Right cardiac atrium (tissue), 5 donors: ENCODE results near the gene GLI3. TPM values are rescaled to one million over a fixed set of nuclear protein-coding genes. Genes with fewer than 3 reads are reported as not detected.
A peak's percentile ranks its signal among the peaks of the same experiment; 100 is the strongest.

ENCODE experiments used
- ATAC-seq, 2 donors: fragments of 200-7000 bp; cut with Tn5 transposase; one replicate each; pipeline versions ENCODE4 v1.8.0 to v1.9.1; 2020; ENCODE audit warnings: moderate library complexity in 2 of 2, mild to moderate bottlenecking in 1 of 2
- DNase-seq, 3 donors: peaks; one replicate each; pipeline ENCODE4 v3.0.0-alpha.2; 2020
- H3K27ac ChIP-seq: one replicate; pipeline ENCODE4 v1.5.1; 2013; ENCODE audit warnings: mild to moderate bottlenecking, low read length, control low read depth, moderate library complexity
- H3K27me3 ChIP-seq: one replicate; pipeline ENCODE4 v1.6.1; 2013; ENCODE audit not compliant: control insufficient read depth, insufficient read depth
- H3K4me1 ChIP-seq: one replicate; pipeline ENCODE4 v1.6.1; 2013; ENCODE audit warnings: low read length; ENCODE audit not compliant: control insufficient read depth, insufficient read depth
- H3K4me3 ChIP-seq: one replicate; pipeline ENCODE4 v1.5.1; 2013; ENCODE audit warnings: low read length, control low read depth
- H3K9me3 ChIP-seq: one replicate; pipeline ENCODE4 v1.6.1; 2013; ENCODE audit warnings: low read length; ENCODE audit not compliant: control insufficient read depth
- WGBS: extraction: QIAGEN DNeasy Blood & Tissue Kit; methylation state at CpG from one replicate; pipeline ENCODE4 v1.1.7; 2013; 5-methylcytosine and 5-hydroxymethylcytosine counted together
- intact Hi-C, 4 donors: fragments of 100-400 bp; cut with DNase I; formaldehyde crosslinking; loops; one replicate each; pipeline versions ENCODE4 v1.11.0 to v1.14.0; 2022 to 2023
- polyA plus RNA-seq: library from polyadenylated mRNA; stranded (reverse); fragments of 200-250 nt; gene quantifications from one replicate; pipeline ENCODE4 v1.2.3, GENCODE V29; 2013
- total RNA-seq, 4 donors: library from RNA; stranded (reverse); fragmentation: NEBNext Ultra II Directional; extraction: Animal tissue kit (Norgen Biotek cat#: 25700); gene quantifications; one replicate each; pipeline ENCODE4 v1.2.1, GENCODE V29; 2021
- donor health status: healthy with polysubstance abuse.
- donor health status: DM: no; HTN: yes; CAD: no.
- donor health status: DM: no; HTN: no; CAD: no.
- donor health status: DM: no; HTN: yes; CAD: no; lungs with severe emphysema.
- donor health status: DM: yes; HTN: yes; CAD: no.

GLI3 gene
- total and polyA plus RNA-seq, 5 donors = 0.50 to 3.5 (median 2.5) TPM

DNA sequence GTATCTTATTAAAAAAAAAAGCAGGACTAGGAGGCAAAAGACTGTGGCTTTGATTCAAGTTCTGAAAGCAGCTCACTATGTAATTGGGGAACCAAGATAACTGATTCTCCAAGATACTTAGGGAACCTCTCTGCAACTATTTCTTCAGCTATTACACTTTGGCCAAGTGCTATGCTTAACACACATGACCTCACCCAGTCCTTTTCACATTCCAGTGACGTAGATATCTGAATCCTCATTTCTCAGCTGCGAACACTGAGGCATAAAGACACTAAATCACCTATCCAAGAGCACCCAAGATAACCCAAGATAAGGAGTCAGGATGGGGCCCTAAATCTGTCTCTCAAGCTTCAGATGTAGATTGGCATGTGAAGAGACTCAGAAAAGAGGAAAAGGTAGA lies 133.6 kb downstream of the GLI3 start:
- Histone ChIP-seq H3K9me3 (no peaks in the 10 kb centered on the region), H3K27ac (no peak overlapping the region), H3K27me3 (no peaks in the 10 kb centered on the region), H3K4me3 (no peak overlapping the region), H3K4me1 (peaks cover 3% of the 10 kb centered on the region)
- DNase-seq (no peak), ATAC-seq (no peak)
- 86% methylated on average over 2 of the region's 2 CpGs for WGBS
- intact Hi-C loops = loop anchor here in 1 of 4 donors (10.0 kb wide), 1 partner anchor 111 kb away; no protein-coding TSS in a partner anchor

DNA sequence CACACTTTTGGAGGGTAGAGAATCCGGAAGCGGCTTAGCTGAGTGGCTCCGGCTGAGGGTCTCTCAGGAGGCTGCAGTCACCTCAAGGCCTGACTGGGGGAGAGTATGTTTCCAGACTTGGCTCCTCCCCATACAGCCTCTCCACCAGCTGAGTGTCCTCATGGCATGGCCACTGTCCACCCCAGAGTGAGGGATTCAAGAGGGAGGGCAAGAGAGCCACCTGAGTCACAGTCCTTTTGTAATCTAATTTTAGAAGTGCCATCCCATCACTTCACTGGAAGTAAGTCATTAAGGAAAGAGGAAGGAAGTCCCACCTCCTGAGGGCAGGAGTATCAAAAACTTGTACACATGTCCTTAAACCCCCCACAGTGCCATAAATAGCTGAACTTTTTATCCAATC lies 134.0 kb downstream of the GLI3 start:
- Histone ChIP-seq H3K4me3 (no peak overlapping the region), H3K9me3 (no peaks in the 10 kb centered on the region), H3K27me3 (no peaks in the 10 kb centered on the region), H3K27ac (no peak overlapping the region), H3K4me1 (peaks cover 3% of the 10 kb centered on the region)
- 97% methylated on average over 3 of the region's 3 CpGs for WGBS
- ATAC-seq = no peak
- DNase-seq = no peak
- intact Hi-C loops = loop anchor here in 1 of 4 donors (10.0 kb wide), 1 partner anchor 112 kb away; no protein-coding TSS in a partner anchor

DNA sequence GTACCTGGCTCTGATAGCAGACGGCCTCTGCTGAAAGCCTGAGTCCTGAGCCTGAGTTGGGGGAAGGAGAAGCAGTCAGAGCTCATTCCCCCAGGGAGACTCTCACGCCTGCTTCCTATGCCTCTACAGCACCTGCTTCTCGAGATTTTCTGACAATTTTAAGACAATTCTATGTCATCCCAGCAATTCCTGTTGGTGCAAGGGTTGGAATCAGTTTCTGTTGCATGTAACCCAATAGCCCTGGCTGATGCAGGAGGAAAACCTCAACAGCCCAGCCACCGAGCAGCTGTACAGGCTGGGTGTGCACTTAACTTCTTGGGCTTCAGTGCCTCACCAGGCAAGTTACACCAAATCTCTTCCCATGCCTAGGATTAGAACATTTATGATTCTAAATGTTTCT lies 134.7 kb downstream of the GLI3 start:
- H3K9me3 ChIP-seq = no peaks in the 10 kb centered on the region
- H3K4me1 ChIP-seq = peaks cover 3% of the 10 kb centered on the region
- WGBS = 94% methylated on average over 4 of the region's 4 CpGs
- no peaks in the 10 kb centered on the region for H3K27me3 ChIP-seq
- ATAC-seq (no peak), DNase-seq (no peak)
- no peak overlapping the region for H3K4me3 ChIP-seq
- intact Hi-C loops = loop anchor here in 1 of 4 donors (10.0 kb wide), 1 partner anchor 112 kb away; no protein-coding TSS in a partner anchor
- H3K27ac ChIP-seq = no peak overlapping the region

DNA sequence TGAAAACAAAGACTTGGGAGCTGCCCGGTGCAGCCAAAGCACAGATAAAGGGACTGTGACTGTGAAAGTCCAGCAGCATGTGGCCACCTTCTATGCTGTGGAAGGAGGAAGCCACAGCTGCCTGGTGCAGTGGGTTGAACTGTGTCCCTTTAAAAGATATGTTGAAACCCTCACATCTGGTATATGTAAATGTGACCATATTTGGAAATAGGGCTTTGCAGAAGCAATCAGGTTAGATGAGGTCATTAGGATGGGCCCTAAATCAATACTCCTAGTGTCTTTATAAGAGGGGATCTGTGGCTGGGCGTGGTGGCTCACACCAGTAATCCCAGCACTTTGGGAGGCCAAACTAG lies 136.9 kb downstream of the GLI3 start:
- WGBS = 89% methylated on average over 2 of the region's 2 CpGs
- no peak overlapping the region for H3K27ac ChIP-seq
- no peak for DNase-seq
- H3K4me1 ChIP-seq = peaks cover 7% of the 10 kb centered on the region
- H3K27me3 ChIP-seq = no peaks in the 10 kb centered on the region
- intact Hi-C loops = loop anchor here in 1 of 4 donors (10.0 kb wide), 1 partner anchor 115 kb away; no protein-coding TSS in a partner anchor
- ATAC-seq = no peak
- H3K9me3 ChIP-seq = no peaks in the 10 kb centered on the region
- no peak overlapping the region for H3K4me3 ChIP-seq

DNA sequence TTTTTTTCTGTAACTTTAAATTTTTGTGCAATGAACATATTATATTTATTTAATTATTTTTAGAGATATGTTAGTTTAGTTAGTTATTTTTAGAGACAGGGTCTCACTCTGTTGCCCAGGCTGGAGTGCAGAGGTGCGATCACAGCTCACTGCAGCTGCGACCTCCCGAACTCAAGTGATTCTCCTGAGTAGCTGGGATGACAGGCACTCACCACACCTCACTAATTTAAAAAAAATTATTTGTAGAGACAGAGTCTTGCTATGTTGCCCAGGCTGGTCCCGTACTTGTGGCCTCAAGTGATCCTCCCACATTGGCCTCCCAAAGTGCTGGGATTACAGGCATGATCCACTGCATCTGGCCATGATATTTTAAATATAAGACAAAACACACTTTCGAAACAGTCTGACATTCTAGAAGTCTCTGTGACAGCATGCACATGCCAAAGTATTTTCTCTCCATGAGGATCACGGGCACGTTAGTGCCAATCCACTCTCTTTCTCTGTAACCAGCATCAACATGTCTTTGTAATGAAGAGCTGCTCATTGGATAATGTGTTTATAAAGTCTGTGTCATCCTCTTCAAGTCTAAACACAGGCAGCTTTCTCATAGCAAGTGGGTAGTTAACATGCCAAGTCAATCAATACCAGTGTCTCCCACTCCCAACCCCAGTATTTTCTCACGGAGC lies 137.4 kb downstream of the GLI3 start:
- WGBS = 95% methylated on average over 8 of the region's 8 CpGs
- ATAC-seq (no peak), DNase-seq (no peak)
- intact Hi-C loops = loop anchor here in 1 of 4 donors (10.0 kb wide), 1 partner anchor 115 kb away; no protein-coding TSS in a partner anchor
- H3K4me1 ChIP-seq = peaks cover 7% of the 10 kb centered on the region
- H3K27ac ChIP-seq = no peak overlapping the region
- no peaks in the 10 kb centered on the region for H3K9me3 ChIP-seq
- H3K4me3 ChIP-seq = no peak overlapping the region
- H3K27me3 ChIP-seq = no peaks in the 10 kb centered on the region

DNA sequence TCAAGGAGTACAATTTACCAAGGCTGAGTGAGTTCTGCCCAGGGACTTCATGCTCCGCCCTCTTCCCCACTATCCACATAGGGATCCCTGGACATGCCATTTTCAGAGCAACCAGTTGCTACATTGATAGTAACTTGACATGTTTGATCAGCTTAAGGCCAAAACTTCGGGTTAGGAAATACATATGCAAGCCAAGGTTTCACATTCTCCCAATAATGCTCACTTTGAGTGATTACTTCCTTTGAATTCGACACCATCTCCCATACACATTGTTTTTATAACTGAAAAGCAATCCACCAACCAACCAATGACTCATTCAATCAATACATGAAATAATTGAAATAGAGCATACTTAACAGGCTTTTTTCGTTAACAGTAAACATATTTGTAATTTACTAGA lies 137.9 kb downstream of the GLI3 start:
- WGBS = 91% methylated on average over 4 of the region's 4 CpGs
- no peak for DNase-seq
- no peak for ATAC-seq
- intact Hi-C loops = no loop called here
- Histone ChIP-seq H3K27me3 (no peaks in the 10 kb centered on the region), H3K4me3 (no peak overlapping the region), H3K27ac (no peak overlapping the region), H3K4me1 (peaks cover 7% of the 10 kb centered on the region), H3K9me3 (no peaks in the 10 kb centered on the region)

DNA sequence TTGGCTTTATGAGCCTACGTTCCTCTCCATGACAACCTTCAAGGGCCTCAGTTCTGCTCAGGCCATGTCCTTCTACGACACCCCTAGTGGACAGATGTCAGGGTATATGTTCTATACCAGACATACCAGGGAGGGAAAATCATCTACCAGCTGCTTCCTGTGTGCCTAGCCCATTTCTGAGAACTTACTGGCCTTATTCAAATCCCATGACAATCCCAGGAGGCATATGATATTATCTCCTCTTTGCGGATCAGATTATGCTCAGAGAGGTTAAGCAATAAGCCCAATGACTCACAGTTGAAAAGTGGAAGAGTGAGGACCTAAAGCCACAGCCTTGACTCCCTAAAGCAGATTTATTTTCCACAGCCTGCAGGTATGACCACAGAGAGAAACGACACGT lies 139.3 kb downstream of the GLI3 start:
- intact Hi-C loops = no loop called here
- DNase-seq (no peak), ATAC-seq (no peak)
- Histone ChIP-seq H3K27ac (no peak overlapping the region), H3K4me1 (peaks cover 7% of the 10 kb centered on the region), H3K9me3 (no peaks in the 10 kb centered on the region), H3K27me3 (no peaks in the 10 kb centered on the region), H3K4me3 (no peak overlapping the region)
- WGBS = 85% methylated on average over 5 of the region's 5 CpGs

DNA sequence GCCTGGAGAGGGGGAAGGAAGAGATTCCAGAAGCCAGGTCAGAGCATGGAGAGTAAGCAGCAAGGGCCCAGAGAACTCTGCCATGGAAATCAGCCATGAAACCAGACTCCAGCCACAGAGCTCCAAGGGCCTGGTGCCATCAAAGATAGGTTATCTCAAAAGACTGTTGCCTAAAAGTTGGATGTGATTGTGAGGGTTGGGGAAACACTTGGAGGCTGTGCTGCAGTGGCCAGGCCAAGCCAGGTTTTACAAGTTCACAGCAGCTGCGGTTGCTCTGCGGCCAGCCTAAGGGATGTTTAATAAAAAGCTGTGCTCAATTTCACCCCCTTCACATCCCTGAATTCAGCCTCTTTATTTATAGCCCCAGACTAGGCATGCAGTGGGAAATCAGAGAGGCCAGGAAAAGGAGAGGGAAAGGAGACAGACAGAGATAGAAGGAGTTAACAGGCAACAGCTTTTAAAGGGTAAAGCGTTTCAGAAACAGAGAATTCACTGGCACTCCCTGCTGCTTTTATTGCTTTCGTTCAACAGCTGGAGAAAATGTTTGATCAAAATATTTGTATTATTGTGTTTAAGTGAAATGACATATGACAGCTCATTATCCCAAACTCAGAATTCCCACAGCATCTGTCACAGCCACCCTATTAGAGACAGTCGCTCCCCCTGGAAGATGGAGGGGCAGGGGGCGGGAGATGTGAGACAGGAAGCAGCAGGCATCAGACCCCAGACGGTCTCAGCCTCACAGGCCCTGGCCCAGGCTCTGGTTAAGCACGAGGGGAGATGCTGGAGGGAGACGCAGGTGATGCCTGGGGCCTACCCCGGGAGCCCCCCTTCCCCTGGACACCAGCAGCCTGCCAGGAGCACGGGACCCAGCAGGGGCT lies 140.1 kb downstream of the GLI3 start:
- Histone ChIP-seq H3K4me3 (no peak overlapping the region), H3K9me3 (no peaks in the 10 kb centered on the region), H3K4me1 (peaks cover 7% of the 10 kb centered on the region), H3K27ac (no peak overlapping the region), H3K27me3 (no peaks in the 10 kb centered on the region)
- DNase-seq = peak; percentile 67 to 91 (median 87)
- ATAC-seq = peak; percentile 89 to 96
- 49% methylated on average over 11 of the region's 11 CpGs for WGBS
- intact Hi-C loops = no loop called here

DNA sequence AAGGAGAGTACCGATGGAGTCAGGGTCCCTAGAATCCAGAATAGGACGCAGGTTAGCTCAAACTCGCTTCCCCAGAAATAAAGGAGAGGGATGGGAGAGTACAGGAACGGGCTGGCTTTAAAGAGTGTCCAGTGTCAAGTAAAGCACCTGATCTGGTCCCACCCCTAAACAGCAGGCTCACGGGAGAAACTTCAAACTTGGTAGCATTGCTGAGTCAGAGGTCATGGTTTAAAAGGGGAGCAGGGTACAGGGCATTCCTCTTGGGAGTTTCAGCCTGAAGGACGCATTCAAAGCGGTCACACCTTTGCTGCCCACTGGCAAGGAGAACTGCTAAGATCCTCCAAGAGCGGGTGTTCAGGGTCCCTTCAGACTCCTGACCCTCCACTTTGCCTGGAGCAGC lies 140.7 kb downstream of the GLI3 start:
- ATAC-seq = peak in 1 of 2 donors; percentile 17
- no peak overlapping the region for H3K27ac ChIP-seq
- 74% methylated on average over 8 of the region's 8 CpGs for WGBS

DNA sequence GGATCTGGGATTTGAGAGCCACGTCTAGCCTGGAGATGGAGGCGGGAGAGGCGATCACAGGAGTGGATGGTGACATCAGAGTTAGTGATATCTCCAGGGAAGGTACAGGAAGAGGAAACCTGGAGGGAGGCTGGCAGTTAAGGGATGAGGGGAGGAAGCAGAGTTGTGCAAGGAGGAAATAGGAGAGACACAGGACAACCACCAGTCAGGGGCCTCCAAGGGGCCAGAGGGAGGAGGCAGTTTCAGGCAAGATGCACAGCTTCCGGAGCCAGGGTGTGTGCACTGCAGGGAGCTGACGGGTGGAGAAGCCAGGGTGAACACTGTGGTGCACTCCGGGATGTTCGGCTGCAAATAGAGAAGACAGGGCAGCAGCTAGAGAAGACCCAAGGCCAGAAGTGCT lies 141.2 kb downstream of the GLI3 start:
- peaks cover 7% of the 10 kb centered on the region for H3K4me1 ChIP-seq
- H3K27ac ChIP-seq = no peak overlapping the region
- no peak for DNase-seq
- no peaks in the 10 kb centered on the region for H3K9me3 ChIP-seq
- ATAC-seq = peak in 1 of 2 donors; percentile 13
- 60% methylated on average over 7 of the region's 7 CpGs for WGBS
- intact Hi-C loops = no loop called here
- no peak overlapping the region for H3K4me3 ChIP-seq
- H3K27me3 ChIP-seq = no peaks in the 10 kb centered on the region

More for the DNA sequence above, 140.7 kb downstream of the GLI3 start:
- Histone ChIP-seq H3K27me3 (no peaks in the 10 kb centered on the region), H3K9me3 (no peaks in the 10 kb centered on the region), H3K4me3 (no peak overlapping the region), H3K4me1 (peaks cover 7% of the 10 kb centered on the region)
- no peak for DNase-seq
- intact Hi-C loops = no loop called here

DNA sequence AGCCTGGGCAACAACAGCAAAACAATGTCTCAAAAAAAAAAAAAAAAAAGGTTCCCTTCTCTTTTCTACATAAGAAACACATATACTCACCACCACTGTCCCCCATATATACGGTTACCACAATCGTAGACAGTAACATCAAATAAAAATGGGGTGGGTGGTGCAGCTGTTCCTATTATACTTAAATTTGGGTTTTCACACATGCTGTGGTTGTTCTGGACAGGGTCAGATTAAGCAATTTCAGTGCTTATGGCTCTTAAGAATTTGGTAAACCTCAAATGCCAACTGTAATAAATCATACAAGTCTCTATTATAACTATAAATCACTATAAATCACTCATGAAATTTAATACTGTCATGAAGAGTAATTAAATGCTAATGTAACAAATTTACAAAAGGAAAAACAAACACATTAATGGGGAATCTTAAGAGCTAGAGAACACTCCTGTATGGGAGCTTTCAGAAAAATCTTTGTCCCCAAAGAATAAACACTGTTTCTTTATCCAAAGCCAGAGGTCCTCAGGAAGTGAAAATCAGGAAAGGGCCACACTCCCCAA lies 143.6 kb downstream of the GLI3 start:
- ATAC-seq (no peak), DNase-seq (no peak)
- no peak overlapping the region for H3K27ac ChIP-seq
- intact Hi-C loops = no loop called here
- H3K4me1 ChIP-seq = peaks cover 7% of the 10 kb centered on the region
- no peak overlapping the region for H3K4me3 ChIP-seq
- WGBS = 92% methylated on average over 2 of the region's 2 CpGs
- no peaks in the 10 kb centered on the region for H3K9me3 ChIP-seq
- H3K27me3 ChIP-seq = no peaks in the 10 kb centered on the region
